ENCODE measurements around the gene NDE1.
"Not testable (repeated sequence)": the region's sequence is repeated elsewhere in the genome, so short reads cannot be mapped to it uniquely, and the experiment has no call there.

Gene NDE1

DNA sequence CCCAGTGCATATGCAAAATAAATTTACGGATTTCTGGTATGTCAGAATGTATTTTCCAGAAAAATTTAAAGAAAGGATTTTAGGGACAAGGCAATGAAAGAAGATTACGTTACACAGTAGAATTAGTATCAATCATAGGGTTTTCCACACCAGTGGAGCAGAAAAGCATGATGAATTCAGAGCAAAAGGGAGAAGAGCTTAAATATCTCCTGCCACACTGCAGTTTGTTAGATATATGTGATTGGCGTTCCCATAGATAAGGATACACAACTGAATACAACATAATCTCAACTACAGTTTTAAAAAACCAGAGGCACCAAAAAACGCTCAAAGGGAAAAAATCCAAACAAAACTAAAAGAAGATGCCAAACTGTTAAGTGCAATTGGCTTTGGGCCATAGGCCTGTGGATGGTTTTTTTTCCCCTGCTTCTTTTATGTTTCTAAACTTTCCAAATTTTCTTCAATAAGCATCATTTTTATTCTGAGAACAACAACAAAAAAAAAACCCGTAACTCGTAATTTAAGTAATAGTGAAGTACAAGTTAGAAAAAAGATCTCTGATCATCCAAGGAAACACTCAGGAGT is 29.3 kb upstream of the NDE1 start:
- DNase-seq (ENCODE audit: low read depth in 2 of 2): no peak

DNA sequence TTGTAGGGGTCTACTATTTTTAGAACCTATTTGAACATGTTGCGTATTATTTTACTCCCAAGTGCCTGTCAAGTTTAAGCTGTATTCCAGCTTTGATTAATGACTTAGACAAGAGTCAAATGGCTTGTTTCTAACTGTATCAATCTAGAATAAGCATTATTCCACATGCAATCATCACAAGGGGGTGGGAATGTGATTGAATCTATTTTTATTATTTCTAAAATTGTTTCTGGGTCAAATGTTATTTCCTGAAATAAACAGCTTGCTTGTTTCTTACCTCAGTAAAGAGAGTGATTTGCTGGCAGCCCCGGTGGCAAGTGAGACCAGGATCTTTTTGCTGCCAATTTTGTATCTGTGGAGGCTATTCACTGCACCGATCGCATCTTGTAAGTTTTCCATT is 28.6 kb upstream of the NDE1 start:
- no peak for DNase-seq (ENCODE audit: low read depth in 2 of 2)

DNA sequence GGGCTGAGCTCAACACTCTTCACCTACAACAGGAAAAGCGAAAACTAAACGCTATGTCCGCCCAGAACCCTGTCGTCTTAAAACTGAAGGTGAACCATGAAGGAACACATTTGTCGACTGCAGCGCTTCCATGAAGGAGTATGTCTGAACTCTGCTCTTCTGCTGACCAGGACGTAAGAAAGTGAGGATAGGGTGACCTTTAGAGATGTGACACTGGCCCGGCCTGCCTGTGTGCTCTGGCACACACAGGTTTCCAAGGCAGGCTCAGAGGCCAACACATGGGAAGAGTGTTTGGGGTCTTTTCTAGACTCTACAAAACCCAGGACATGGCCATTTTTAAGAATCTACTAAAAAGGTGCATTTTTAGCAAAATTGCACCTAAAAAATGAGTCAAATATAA is 28.2 kb upstream of the NDE1 start:
- DNase-seq (ENCODE audit: low read depth in 2 of 2): no peak

DNA sequence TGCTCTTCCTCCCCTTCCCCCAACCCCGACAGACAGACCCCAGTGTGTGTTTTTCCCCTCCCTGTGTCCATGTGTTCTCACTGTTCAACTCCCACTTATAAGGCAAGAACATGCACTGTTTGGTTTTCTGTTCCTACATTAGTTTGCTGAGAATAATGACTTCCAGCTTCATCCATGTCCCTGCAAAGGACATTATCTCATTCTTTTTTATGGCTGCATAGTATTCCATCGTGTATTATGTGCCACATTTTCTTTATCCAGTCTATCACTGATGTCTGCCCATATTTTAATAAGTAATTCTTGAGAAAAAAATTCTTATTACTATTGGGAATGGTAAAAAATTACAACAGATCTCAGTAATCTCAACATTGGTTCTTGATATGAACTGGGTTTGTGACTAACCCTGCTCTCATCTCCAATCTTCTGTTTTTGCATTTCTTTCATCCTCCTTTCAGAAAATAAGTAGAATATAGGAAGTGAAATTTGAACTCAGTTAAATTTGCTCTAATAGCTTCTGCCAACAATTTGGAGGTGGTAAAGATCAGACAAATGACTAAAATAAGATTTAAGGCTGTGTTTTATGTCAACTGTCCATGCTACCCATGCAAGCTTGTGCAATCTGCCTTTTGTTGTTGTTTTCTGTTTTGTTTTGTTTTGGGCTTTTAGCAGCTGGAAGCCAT is 18.2 kb upstream of the NDE1 start:
- DNase-seq (ENCODE audit: low read depth in 2 of 2): no peak

DNA sequence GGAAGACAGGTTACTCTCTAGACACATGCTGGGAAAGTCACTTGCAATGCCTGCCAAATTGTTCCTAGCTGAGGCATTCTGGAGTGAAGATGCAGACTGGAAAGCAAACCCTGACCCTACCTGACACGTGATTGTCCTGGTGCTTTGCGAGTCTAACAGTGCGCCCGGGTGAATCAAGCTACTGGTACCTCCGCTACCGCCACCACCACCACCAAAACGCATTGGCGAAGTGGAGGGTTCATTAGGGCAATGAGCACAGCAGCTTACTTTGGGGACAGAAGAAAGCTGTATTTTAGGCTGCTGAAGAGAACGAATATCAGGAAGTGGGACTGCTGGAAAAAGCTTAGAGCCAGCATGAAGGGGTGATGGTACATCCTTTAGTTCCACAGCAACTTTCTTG is 14.1 kb upstream of the NDE1 start:
- DNase-seq (ENCODE audit: low read depth in 2 of 2): no peak

DNA sequence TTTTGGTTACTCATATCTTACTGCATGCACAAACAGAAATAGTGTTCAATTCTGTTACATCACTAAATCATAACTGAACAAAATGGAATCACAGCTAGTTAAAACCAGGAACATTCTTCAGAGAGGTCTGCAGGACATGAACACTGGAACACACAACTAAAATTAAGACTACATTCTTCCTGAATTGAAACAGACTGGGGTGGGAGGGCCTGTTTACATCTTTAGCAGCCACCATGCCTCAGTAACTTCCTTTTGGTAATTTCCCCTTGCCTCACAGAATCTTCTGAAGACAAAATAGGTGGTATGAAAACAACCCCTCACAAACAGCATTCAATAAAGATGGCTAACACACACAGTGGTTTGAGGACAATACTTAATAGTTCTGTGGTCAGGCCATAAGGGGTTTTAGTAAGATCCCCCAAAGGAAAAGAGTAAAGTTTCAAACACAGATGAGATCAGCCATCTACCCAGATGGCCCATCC is 13.6 kb upstream of the NDE1 start:
- no peak for DNase-seq (ENCODE audit: low read depth in 2 of 2)

DNA sequence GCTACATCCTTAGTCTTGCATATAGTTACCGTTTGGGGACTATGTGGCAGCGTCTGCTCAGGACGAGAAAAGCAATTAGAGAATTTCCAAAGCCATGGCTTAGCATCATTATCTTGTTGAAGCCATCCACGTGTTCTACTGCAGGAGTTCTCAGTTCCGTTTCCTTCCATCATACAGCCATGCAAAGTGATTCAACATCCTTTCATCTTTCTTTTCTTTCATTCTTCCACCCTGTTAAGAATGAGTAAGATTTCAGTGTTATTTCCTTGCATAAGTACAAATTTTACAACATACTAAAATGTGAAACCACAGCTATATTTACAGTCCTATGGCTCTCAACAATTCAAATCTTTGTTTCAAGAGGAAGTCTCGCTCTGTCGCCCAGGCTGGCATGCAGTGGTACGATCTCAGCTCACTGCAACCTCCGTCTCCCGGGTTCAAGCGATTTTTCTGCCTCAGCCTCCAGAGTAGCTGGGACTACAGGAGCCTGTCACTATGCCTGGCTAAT is 10.9 kb upstream of the NDE1 start:
- DNase-seq (ENCODE audit: low read depth in 2 of 2): no peak

DNA sequence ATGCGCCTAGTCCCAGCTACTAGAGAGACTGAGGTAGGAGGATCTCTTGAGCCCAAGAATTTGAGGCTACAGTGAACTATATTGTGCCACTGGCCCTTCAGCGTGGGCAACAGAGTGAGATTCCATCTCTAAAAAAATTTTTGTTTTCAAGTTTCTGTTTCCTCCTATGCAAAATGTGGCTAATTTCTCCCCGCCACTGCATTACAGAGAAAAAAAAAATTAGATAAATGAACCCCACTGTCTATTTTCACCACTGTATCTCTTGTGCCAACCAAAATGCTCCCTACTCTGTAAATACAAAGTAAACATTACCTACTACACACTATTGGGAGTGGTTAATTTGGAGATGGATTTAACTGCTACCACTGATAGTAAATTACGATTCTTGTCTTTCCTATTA is 9.1 kb upstream of the NDE1 start:
- no peak for DNase-seq (ENCODE audit: low read depth in 2 of 2)

DNA sequence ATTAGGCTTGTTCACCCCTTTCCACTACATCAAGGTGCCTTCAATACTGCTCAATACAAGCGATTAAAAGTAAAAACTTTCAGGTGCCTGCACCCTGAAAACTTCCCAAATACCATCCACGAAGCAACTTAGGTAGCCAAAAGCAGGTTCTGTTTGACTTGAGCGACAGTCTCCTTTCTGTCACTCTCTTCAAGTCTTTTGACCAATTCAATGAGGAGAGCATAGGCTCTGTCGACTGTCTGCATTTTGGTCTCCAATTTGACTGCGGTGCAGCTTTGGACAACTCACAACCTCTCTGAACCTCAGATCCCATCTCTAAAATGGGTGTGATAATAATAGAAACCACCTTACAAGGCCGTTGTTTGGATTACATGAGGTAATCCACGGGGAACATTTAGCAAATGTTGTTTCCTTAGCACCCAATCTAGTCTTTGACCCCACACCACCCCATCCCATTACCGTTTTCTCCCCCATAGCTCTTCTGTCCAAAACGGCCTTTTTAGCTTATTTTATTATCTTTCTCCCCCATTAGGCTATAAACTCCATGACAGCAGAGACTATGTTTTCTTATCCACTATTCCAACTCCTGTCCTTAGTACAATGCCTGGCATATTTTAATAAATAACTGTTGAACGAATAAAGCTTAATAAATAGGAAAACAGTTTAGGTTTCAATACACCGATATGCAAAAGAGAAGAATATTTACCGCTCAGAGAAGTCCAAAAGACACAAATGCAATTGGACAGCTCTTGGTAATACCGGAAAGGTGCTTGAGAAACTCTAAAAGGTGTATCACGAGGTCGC is 8.1 kb upstream of the NDE1 start:
- no peak for DNase-seq (ENCODE audit: low read depth in 2 of 2)

DNA sequence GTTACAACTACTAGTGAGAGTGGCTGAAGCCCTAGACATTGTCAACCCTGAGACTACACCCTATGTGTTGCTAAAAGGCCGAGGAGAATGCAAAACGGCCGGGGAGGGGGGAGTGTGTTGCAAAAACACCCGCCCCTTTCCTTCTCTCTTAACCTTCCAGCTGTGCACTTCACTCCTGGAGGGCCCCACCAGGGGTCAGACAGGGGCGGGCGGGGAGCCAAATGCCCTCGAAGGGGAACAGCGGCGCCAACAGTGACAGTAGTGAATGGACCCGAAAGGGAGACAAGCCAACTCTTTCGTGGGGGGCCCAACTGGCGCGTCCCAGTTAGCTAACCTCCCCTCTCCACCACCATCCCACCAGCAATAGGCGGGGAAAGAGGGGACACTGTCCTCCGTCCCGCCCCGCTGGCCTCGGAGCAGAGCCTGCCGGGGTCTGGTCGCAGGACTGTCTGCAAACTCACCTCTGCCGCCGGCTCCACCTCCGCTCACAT is 7.4 kb upstream of the NDE1 start:
- DNase-seq (ENCODE audit: low read depth in 2 of 2): peak; percentile 49 to 56

DNA sequence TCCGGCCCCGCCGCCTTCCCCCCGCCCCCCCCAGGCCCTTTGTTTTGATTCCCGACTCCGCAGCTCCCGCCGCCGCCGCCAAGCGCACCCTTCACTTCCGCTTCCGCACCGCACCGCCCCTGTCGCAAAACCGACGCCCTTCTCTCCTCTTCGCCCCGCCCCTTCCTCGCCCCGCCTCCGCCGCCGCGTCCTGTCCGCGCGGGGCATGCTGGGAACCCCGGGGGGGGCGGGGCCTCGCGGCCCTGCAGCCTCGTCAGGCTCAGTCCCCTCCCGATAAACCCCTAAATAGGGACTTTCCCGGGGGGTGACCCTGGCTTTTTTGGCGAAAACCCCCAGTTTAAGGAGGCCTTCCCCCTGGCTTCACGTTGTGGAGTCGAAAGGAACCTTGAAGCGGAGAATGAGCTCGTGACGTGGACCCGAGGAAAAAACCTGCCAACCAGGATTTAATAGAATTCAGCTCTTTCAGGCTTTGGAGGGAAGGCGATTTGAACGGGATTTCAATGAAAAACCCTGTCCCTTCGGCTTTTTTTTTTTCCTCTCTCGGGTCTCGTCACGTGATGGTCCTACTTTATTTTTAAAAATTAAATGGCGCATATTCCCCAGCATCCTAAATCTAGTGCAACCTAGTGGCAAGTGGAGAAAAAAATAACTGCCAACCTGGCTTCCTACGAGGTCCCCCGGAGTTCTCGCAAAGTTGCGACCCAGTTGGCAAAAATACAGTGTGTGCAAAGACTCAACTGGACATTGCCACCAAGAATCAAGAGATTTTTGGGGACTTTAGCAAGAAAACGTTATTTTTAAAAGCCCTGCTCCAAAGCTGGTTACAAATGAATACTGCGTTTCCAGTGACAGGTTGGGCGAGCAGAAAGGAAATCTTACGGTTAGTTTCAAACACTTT is 6.7 kb upstream of the NDE1 start, which contains the start of gene MARF1:
TSS of gene MARF1 (minus strand) at position 107 of the 898 bp plus-strand sequence. CDS start 3,921 bp downstream, outside the sequence.
- peak; percentile 98 to 100 for DNase-seq (ENCODE audit: low read depth in 2 of 2)

DNA sequence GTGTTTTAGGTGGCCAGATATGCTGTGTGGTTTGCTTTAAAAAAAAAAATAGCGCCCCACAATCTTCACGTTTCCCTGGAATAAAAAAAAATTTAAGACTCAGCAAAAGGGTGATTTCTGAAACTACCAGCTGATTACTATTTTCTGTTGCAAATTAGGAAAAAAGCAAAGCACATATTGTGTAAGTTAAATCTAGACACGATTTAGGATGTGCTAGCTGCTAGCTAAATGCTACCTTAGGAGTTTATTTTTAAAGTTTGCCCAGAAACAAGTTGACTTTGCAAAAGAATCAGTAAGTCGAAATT is 6.1 kb upstream of the NDE1 start:
- no peak for DNase-seq (ENCODE audit: low read depth in 2 of 2)

DNA sequence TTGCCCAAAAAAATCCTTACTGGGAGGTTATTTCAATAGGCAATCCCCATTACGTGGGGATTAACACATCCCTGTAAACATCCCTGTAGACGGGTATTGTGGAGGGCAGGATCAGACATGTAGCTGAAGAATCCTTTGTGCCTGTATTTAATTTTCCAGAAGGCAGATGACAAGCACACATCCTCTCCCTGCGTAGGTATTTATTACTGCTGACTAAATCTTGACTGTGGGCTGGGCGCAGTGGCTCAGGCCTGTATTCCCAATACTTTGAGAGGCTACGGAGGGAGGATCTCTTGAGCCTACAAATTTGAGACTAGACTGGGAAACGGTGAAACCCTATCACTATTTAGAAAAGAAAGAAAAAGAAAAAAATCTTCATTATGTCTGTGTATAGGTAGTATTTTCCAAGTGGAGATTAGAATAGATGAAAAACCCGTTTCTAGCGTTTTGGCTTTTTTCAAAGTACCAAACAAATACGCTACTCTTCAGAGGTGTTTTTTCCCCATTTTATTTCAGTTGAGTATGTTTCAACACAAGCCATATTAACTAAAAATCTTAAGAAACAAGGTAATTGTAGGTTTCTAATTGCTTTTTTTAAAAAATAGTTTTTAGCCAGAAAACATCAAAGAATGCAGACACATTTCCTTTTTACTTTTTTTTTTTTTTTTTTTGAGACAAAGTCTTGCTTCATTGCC is 5.6 kb upstream of the NDE1 start:
- DNase-seq (ENCODE audit: low read depth in 2 of 2): no peak

DNA sequence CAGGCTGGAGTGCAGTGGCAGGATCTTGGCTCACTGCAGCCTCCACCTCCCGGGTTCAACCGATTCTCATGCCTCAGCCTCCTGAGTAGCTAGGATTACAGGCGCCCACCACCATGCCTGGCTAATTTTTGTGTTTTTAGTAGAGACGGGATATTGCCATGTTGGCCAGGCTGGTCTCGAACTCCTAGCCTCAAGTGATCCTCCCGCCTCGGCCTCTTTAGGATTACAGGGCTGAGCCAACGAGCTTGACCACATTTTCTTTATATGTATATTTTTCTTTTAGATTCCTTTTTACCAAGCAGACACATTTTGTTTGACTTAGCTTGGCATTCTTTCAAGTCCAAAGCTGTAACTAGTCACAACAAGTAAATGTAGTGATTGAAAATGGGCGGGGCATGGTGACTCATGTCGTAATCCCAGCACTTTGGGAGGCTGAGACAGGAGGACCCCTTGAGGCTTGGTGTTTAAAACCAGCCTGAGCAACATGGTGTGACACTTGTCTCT is 5.0 kb upstream of the NDE1 start:
- DNase-seq (ENCODE audit: low read depth in 2 of 2): not testable (repeated sequence)

DNA sequence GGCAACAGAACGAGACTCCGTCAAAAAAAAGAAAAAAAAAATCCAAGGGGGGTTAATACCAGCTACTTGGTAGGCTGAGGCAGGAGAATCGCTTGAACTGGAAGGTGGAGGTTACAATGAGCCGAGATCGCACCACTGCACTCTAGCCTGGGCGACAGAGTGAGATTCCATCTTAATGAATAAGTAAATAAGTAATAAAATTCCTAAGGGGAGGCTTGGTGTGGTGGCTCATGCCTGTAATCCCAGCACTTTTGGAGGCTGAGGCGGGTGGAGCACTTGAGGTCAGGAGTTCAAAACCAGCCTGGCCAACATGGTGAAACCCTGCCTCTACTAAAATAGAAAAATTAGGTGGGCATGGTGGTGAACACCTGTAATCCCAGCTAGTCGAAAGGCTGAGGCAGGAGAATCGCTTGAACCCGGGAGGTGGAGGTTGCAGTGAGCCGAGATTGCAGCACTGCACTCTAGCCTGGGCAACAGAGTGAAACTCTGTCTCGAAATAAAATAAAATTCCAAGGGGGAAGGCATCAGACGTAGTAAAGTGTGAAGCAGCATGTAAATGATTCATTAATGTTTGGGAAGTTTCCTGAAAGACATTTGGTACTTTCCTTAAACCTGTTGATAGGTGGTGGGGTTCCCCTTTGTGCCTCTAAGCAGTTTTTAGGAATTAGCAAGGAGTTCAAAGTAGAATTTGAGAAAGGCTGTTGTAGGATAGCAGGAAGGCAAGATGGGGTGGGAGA is 3.3 kb upstream of the NDE1 start:
- DNase-seq (ENCODE audit: low read depth in 2 of 2): not testable (repeated sequence)

DNA sequence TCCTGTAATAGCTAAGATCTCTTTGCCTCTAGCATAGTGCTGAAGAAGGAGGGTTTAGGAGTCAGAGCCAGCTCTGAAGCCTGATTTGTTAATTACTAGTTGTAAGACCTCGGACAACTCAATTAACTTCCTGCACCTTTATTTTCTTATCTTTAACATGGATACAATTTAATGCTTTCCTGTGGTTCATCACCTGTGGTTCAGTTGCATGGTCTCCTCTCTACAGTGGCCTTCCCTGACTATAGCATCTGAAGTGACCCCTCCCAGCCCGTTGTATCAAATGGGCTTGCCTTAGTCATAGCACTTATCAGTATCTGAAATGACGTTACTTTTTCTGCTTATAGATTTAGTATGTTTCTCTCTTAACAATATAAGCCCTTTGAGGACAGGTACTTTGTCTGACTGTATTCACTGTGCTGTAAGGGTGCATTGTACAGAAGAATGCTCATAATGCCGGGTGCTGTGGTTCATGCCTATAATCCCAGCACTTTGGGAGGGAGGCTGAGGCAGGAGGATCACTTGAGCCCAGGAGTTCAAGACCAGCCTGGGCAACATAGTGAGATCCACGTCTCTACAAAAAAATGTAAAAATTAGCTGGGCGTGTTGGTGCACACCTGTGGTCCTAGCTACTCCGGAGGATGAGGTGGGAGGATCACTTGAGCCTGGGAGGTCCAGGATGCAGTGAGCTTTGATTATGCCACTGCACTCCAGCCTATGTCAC is 2.6 kb upstream of the NDE1 start:
- no peak for DNase-seq (ENCODE audit: low read depth in 2 of 2)

DNA sequence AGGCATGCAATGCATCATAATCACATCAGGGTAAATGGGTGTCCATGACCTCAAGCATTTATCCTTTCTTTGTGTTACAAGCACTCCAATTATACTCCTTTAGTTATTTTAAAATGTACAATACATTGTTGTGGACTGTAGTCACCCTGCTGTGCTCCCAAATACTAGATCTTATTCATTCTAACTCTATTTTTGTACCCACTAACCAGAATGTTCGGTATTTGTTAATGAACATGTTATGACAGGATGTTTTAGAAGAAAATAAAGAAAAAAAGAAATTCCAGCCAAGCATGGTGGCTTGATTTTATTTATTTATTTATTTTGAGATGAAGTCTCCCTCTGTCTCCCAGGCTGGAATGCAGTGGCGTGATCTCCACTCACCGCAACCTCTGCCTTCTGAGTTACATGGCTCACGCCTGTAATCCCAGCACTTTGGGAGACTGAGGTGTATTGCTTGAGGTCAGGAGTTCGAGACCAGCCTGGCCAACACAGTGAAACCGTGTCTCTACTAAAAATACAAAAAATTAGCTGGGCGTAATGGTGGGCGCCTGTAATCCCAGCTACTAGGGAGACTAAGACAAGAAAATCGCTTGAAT is 1.8 kb upstream of the NDE1 start:
- DNase-seq (ENCODE audit: low read depth in 2 of 2): no peak

DNA sequence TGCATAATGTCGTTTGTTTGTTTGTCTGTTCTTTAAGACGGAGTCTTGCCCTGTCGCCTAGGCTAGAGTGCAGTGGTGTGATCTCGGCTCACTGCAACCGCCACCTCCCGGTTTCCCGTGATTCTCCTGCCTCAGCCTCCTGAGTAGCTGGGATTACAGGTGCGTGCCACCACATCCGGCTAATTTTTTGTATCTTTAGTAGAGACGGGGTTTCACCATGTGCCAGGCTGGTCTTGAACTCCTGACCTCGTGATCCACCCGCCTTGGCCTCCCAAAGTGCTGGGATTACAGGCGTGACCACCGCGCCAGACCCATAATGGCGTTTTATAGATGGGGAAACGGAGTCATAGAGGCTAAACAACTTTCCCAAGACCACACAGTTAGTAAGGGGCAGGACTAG is 734 bp upstream of the NDE1 start:
- not testable (repeated sequence) for DNase-seq (ENCODE audit: low read depth in 2 of 2)

DNA sequence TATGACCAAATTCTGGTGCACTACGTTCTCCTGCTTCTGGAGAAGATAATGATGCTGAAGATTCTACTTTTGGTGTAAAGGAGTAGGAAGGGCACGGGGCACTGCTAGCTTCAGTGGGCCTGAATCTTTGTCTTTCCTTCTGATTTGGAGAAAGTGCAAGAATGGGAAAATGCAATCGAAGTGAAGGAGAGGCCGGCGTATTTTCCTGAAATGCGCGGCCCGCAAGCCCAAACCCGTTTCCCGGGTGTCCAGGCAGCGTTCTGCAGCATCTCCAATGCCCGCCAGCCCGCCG is 372 bp upstream of the NDE1 start:
- DNase-seq (ENCODE audit: low read depth in 2 of 2): no peak

Measured in stimulated activated CD8-positive, alpha-beta memory T cell treated with anti-CD3 and anti-CD28 coated beads, Interleukin-7, amount 100 ng/mL, for 1 hour (primary cell).